CD4-positive, alpha-beta T cell (primary cell): ENCODE data around the gene ATP6V0D1. TPM values are rescaled to one million over a fixed set of nuclear protein-coding genes. Genes with fewer than 3 reads are reported as not detected.

ENCODE experiments used
- ATAC-seq: fragments of 200-7000 bp; cut with Tn5 transposase; one replicate; pipeline ENCODE4 v1.10.0; 2022; ENCODE audit warnings: mild to moderate bottlenecking; ENCODE audit not compliant: poor library complexity
- CTCF ChIA-PET: fragments of 350-600 bp; sonication (Branson Sonifier 250); formaldehyde crosslinking; loops from one replicate; lab custom pipeline; 2021; ENCODE audit warnings: antibody characterized with exemption, inconsistent platforms; lab: Charles Lee
- POLR2A ChIA-PET: fragments of 350-600 bp; sonication (Branson Sonifier 250); formaldehyde crosslinking; loops from one replicate; lab custom pipeline; 2021; ENCODE audit warnings: antibody characterized with exemption, inconsistent platforms; lab: Charles Lee
- DNase-seq, 14 experiments: peaks; one replicate each; pipeline ENCODE4 v3.0.0-alpha.2; 2013 to 2020; ENCODE audit warnings: mixed read lengths in 2 of 14
- H3K27ac ChIP-seq, 2 donors: one replicate each; pipeline versions ENCODE4 v1.5.1 to v1.7.0; 2013; ENCODE audit warnings: low read length in 2 of 2, low read depth in 1 of 2, mild to moderate bottlenecking in 1 of 2
- H3K27me3 ChIP-seq, 2 experiments: 1 replicate in 1 of 2; 2 replicates in 1 of 2; pipeline versions ENCODE4 v1.6.1 to v1.7.0; 2013; ENCODE audit warnings: low read length in 2 of 2, control low read depth in 1 of 2, mild to moderate bottlenecking in 1 of 2, moderate library complexity in 1 of 2; ENCODE audit not compliant: insufficient read depth in 2 of 2, control insufficient read depth in 1 of 2
- H3K36me3 ChIP-seq: one replicate; pipeline ENCODE4 v1.6.1; 2013; ENCODE audit warnings: low read length, control low read depth; ENCODE audit not compliant: insufficient read depth
- H3K4me1 ChIP-seq: one replicate; pipeline ENCODE4 v1.6.1; 2013; ENCODE audit warnings: low read length, control low read depth; ENCODE audit not compliant: insufficient read depth
- H3K4me3 ChIP-seq: one replicate; pipeline ENCODE4 v1.5.1; 2013; ENCODE audit warnings: mild to moderate bottlenecking, low read length, moderate library complexity
- H3K9me3 ChIP-seq, 2 experiments: 1 replicate in 1 of 2; 2 replicates in 1 of 2; pipeline versions ENCODE4 v1.6.1 to v1.7.0; 2013; ENCODE audit warnings: low read length in 2 of 2, mild to moderate bottlenecking in 2 of 2, control low read depth in 1 of 2, moderate library complexity in 1 of 2; ENCODE audit not compliant: control insufficient read depth in 1 of 2, insufficient read depth in 1 of 2
- H3K27ac Mint-ChIP-seq: one replicate; pipeline ENCODE4 v1.8.0; 2020; ENCODE audit warnings: mixed read lengths
- H3K27me3 Mint-ChIP-seq: one replicate; pipeline ENCODE4 v1.8.0; 2021; ENCODE audit warnings: mixed read lengths
- H3K36me3 Mint-ChIP-seq: one replicate; pipeline ENCODE4 v1.8.0; 2021; ENCODE audit warnings: low read depth, mixed read lengths
- H3K4me1 Mint-ChIP-seq: one replicate; pipeline ENCODE4 v1.8.0; 2021; ENCODE audit warnings: low read depth, mixed read lengths
- H3K4me3 Mint-ChIP-seq: one replicate; pipeline ENCODE4 v1.8.0; 2020; ENCODE audit warnings: mild to moderate bottlenecking, mixed read lengths
- H3K9me3 Mint-ChIP-seq: one replicate; pipeline ENCODE4 v1.8.0; 2020; ENCODE audit warnings: mixed read lengths
- intact Hi-C, 2 experiments: fragments of 100-400 bp; cut with DNase I in 1 of 2; cut with micrococcal nuclease in 1 of 2; formaldehyde crosslinking; loops; one replicate each; pipeline versions ENCODE4 v1.15.1 to v1.9.0; 2023 to 2025; cut with DNase I, micrococcal nuclease
- total RNA-seq, 174 experiments: library from RNA in 2 of 174; stranded (reverse) in 2 of 174; gene quantifications; one replicate each; pipeline ENCODE4 v1.2.3 and lab custom pipeline; 2021 to 2026
- TF ChIP-seq, protein P1 (sequence below): fragments of 200-600 bp; IDR thresholded peaks from one replicate; pipeline ENCODE4 v1.8.0; 2022; ENCODE audit warnings: antibody characterized with exemption, mild to moderate bottlenecking

The ATP6V0D1 gene
- total RNA-seq, 2 experiments from 2014 or later = 39.4 to 41.7 TPM

GRCh38 chr16:67486805-67487204 lies 5.8 kb upstream of the ATP6V0D1 start:
- TF ChIP-seq, protein P1, sequence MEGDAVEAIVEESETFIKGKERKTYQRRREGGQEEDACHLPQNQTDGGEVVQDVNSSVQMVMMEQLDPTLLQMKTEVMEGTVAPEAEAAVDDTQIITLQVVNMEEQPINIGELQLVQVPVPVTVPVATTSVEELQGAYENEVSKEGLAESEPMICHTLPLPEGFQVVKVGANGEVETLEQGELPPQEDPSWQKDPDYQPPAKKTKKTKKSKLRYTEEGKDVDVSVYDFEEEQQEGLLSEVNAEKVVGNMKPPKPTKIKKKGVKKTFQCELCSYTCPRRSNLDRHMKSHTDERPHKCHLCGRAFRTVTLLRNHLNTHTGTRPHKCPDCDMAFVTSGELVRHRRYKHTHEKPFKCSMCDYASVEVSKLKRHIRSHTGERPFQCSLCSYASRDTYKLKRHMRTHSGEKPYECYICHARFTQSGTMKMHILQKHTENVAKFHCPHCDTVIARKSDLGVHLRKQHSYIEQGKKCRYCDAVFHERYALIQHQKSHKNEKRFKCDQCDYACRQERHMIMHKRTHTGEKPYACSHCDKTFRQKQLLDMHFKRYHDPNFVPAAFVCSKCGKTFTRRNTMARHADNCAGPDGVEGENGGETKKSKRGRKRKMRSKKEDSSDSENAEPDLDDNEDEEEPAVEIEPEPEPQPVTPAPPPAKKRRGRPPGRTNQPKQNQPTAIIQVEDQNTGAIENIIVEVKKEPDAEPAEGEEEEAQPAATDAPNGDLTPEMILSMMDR = no peak

GRCh38 chr16:67483731-67484525 lies 3.0 kb upstream of the ATP6V0D1 start:
- POLR2A ChIA-PET = no interaction called here
- intact Hi-C loops = loop anchor here (2.0 to 5.0 kb wide), 3 partner anchors 35 to 183 kb away; partner anchors contain the start of genes C16orf86 (in 1 of the 2) and ENKD1 (in 1 of the 2)
- TF ChIP-seq, protein P1 = no peak
- ATAC-seq (no peak), DNase-seq (no peak)
- Histone ChIP-seq H3K9me3 (no peaks in the 10 kb centered on the region), H3K36me3 (peaks cover 17% of the 10 kb centered on the region), H3K4me3 (no peak overlapping the region), H3K27me3 (no peaks in the 10 kb centered on the region), H3K4me1 (peaks cover 50% of the 10 kb centered on the region), H3K27ac (no peak overlapping the region)
- peaks cover 37% of the 10 kb centered on the region for H3K36me3 Mint-ChIP-seq
- no peaks in the 10 kb centered on the region for H3K27me3 Mint-ChIP-seq
- peaks cover 40% of the 10 kb centered on the region for H3K4me1 Mint-ChIP-seq
- H3K27ac Mint-ChIP-seq = peak overlapping the region; percentile 42
- H3K9me3 Mint-ChIP-seq = no peaks in the 10 kb centered on the region
- CTCF ChIA-PET = interaction anchor here (1.0 kb wide), 1 partner anchor 30 kb away, joined by 3 read pairs; no protein-coding TSS in a partner anchor
- H3K4me3 Mint-ChIP-seq = peak overlapping the region; percentile 73

More at GRCh38 chr16:67486805-67487204, 5.8 kb upstream of the ATP6V0D1 start:
- Mint-ChIP-seq H3K4me3 (no peak overlapping the region), H3K27me3 (no peaks in the 10 kb centered on the region), H3K4me1 (peaks cover 32% of the 10 kb centered on the region), H3K9me3 (no peaks in the 10 kb centered on the region), H3K36me3 (peaks cover 33% of the 10 kb centered on the region), H3K27ac (no peak overlapping the region)
- peaks cover 31% of the 10 kb centered on the region for H3K4me1 ChIP-seq
- no peaks in the 10 kb centered on the region for H3K9me3 ChIP-seq
- H3K27ac ChIP-seq = no peak overlapping the region
- CTCF ChIA-PET = no interaction called here
- H3K4me3 ChIP-seq = no peak overlapping the region
- peaks cover 17% of the 10 kb centered on the region for H3K36me3 ChIP-seq
- intact Hi-C loops = no loop called here
- DNase-seq = peak in 2 of 14 experiments; percentile 43
- POLR2A ChIA-PET = no interaction called here
- H3K27me3 ChIP-seq = no peaks in the 10 kb centered on the region
- no peak for ATAC-seq

GRCh38 chr16:67483150-67483549 lies 2.2 kb upstream of the ATP6V0D1 start, which contains the start of gene AGRP:
Gene AGRP, minus strand, starts transcription at chr16:67483547. Its CDS starts 149 bp downstream, at chr16:67483398.
- H3K27ac Mint-ChIP-seq = peak within 1 kb of the TSS; percentile 95
- no peak for DNase-seq
- no peaks in the 10 kb centered on the region for H3K9me3 ChIP-seq
- peak within 1 kb of the TSS; percentile 100 for H3K4me3 ChIP-seq
- H3K4me1 Mint-ChIP-seq = peaks cover 42% of the 10 kb centered on the region
- ChIA-PET POLR2A (no interaction called here), CTCF (interaction anchor here (1.0 kb wide), 1 partner anchor 31 kb away, joined by 3 read pairs; no protein-coding TSS in a partner anchor)
- ATAC-seq = no peak
- peak within 1 kb of the TSS; percentile 98 for H3K4me3 Mint-ChIP-seq
- TF ChIP-seq, protein P1 = no peak
- peaks cover 53% of the 10 kb centered on the region for H3K4me1 ChIP-seq
- H3K36me3 ChIP-seq = peaks cover 17% of the 10 kb centered on the region
- intact Hi-C loops = loop anchor here (5.0 kb wide), 2 partner anchors 39 to 184 kb away; partner anchors contain the start of genes C16orf86 (in 1 of the 2) and ENKD1 (in 1 of the 2)
- H3K9me3 Mint-ChIP-seq = no peaks in the 10 kb centered on the region
- H3K27me3 Mint-ChIP-seq = no peaks in the 10 kb centered on the region
- H3K27me3 ChIP-seq = no peaks in the 10 kb centered on the region
- H3K27ac ChIP-seq = peak within 1 kb of the TSS in 1 of 2 donors; percentile 98
- H3K36me3 Mint-ChIP-seq = peaks cover 37% of the 10 kb centered on the region
